ENCODE data around the gene IFITM2.
"Not testable (repeated sequence)": the region's sequence is repeated elsewhere in the genome, so short reads cannot be mapped to it uniquely, and the experiment has no call there.

Gene IFITM2

DNA sequence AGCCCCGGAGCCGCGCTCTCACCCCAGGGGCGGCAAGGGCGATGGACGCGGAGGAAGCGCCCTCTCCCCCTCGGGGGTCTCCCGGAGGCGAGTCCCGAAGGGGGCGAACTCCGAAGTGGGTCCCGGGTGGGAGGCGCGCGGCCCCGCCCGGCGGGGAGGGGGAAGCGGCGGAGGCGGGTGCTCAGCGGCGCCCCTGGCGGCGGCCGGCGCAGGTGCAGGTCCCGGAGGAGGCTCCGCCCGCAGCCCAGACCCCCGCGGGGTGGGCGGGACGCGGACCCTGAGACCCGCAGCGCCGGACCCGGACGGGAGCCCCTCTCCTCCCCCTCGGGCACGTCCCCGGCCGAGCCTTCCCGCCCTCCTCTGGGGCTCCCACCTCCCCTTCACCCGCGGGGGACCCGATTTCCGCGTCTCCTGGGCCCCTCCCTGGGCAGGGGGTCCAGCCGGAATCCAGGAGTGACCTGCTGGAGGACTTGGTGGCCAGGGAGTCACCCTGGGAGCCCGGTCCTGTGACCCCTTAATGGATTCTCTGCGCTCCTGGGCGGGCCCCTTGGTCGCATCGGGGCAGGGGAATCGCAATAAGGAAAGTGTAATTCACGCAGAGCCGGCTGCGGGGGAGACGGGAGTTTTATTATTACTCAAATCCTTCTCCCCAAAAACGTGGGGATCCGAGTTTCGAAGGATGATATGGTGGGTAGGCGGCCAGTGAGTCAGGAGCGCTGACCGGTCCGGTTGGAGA is 3.6 kb downstream of the IFITM2 start:
- not testable (repeated sequence) for DNase-seq

DNA sequence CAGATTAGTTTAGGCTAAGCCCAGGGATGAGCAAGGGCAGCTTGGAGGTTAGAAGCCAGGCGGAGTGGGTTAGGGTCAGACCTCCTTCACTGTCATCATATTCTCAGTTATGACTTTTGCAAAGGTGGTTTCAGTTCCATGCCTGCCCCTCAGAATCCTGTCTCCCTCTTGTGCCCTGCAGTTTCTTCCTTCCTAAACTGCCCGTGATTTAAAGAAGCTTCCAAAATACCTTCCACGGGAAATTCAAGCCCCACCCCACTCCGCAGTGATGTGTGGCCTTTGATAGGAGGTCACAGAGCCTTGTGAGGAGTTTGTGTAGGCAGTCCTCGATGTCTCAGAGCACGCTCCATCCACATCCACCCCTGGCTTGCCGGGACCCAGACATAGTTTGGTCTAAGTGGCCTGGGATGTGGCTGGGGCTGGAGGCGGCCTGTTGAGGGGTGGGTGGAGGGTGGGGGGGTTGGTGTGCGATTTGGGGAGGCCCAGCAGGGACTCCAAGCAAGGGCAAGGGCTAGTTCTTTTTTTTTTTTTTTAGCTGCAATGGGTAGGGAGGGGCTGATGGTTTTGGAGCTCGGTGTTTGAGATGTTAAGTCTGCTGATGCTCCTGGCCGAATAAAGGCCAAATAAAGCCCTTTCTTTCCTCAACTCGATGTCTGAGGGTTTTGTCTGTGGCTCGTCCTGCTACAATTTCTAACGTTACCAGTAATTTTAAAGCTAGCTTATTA is 4.6 kb downstream of the IFITM2 start:
- no peak for DNase-seq

- no peak for DNase-seq
Observed at GRCh38 chr11:313304-313786, 5.7 kb downstream of the IFITM2 start.

DNA sequence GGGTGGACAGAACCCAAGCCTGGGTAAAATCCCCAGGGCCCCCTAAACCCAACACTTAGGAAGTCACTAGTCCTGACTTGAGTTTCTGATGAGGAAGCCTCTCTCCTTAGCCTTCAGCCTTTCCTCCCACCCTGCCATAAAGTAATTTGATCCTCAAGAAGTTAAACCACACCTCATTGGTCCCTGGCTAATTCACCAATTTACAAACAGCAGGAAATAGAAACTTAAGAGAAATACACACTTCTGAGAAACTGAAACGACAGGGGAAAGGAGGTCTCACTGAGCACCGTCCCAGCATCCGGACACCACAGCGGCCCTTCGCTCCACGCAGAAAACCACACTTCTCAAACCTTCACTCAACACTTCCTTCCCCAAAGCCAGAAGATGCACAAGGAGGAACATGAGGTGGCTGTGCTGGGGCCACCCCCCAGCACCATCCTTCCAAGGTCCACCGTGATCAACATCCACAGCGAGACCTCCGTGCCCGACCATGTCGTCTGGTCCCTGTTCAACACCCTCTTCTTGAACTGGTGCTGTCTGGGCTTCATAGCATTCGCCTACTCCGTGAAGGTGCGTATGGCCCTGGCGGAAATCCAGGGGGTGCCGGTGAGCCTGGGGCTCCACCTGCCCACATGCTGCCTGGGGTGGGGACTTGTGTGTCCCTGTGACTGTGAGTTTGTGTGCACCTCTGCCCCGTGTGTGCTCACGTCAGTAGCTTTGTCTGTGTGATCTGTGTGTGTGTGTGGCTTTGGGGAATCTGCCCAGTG is 6.4 kb downstream of the IFITM2 start, which contains the start of gene IFITM1:
Gene IFITM1, plus strand, starts transcription at position 254 of the 767 bp plus-strand sequence. Its CDS starts 131 bp downstream, at position 385.
- DNase-seq, result peak; percentile 58

GRCh38 chr11:314554-314875 is 6.9 kb downstream of the IFITM2 start:
- DNase-seq, result not testable (repeated sequence)

DNA sequence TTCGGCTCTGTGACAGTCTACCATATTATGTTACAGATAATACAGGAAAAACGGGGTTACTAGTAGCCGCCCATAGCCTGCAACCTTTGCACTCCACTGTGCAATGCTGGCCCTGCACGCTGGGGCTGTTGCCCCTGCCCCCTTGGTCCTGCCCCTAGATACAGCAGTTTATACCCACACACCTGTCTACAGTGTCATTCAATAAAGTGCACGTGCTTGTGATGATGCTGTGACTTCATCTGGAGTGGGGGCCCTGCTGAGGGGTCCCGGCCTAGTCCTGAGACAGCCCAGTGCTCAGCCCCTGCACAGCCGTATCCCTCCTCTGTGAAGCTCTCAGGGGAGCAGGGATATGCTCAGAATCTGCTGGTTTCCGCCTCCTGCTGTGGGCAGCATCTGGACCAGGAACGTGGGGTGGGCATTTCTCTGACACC is 7.5 kb downstream of the IFITM2 start:
- no peak for DNase-seq

DNA sequence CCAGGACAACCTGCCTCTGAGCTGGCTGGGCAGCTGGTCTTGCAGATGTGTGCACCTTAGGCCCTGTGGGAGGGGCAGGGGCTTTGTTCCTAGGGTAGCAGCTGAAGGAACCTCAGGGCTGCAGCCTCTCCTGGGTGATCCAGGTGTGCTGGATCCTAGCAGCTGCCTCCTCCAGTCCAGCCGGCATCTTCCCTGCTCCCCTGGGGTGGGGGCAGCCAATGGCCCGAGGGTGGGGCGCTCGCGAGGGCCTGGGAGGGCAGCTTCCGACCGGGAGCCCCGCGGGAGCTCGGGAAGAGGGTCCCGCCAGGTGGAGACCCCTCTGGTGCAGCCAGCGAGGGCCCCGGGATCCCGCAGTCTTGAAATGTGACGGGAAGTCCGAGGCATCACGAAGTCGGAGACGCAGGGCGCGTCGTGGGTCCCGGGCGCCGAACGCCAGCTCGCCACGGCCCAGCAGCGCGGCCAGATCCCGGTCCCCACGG is 7.9 kb downstream of the IFITM2 start:
- DNase-seq, result no peak

- no peak for DNase-seq
Observed at GRCh38 chr11:316031-316701, 8.6 kb downstream of the IFITM2 start.

DNA sequence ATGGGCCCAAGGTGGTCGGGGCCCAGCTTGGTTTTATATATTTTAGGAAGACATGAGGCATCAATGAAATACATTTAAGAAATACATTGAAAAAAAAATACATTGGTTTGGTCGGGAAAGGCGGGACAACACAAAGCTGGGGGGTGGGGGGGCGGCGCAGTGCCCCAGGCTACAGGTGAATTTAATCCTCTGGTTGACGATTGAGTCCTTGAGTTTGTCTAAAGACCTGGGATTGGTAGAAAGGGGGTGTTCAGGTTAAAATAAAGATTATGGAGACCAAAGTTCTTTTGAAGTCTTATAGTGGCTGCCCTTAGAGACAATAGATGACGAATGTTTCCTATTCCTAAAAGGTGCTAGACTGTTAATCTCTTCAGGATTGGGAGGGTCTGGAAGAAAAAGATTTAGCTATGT is 9.3 kb downstream of the IFITM2 start:
- no peak for DNase-seq

DNA sequence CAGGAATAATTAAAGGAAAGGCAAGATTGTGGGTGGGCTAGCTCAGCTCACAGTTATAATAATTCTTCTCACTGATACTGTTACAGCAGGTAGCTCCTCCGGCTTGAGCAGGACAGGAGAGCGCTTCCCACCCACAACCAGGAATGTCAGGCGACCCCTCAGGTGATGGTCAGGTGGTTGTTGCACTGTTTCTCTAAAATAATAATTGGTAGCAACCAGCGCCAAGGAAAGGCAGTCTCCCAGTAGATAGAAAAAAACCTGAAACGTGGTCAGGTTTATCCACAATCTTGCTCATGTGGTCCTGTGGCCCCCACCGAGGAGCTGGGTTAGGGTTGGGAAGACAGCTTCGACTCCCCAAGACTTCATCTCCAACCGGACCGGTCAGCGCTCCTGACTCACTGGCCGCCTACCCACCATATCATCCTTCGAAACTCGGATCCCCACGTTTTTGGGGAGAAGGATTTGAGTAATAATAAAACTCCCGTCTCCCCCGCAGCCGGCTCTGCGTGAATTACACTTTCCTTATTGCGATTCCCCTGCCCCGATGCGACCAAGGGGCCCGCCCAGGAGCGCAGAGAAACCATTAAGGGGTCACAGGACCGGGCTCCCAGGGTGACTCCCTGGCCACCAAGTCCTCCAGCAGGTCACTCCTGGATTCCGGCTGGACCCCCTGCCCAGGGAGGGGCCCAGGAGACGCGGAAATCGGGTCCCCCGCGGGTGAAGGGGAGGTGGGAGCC is 10.2 kb downstream of the IFITM2 start:
- not testable (repeated sequence) for DNase-seq

- DNase-seq, result not testable (repeated sequence)
Observed at GRCh38 chr11:318405-319120, 10.9 kb downstream of the IFITM2 start.

- not testable (repeated sequence) for DNase-seq
Observed at GRCh38 chr11:319121-319887, 11.7 kb downstream of the IFITM2 start.

DNA sequence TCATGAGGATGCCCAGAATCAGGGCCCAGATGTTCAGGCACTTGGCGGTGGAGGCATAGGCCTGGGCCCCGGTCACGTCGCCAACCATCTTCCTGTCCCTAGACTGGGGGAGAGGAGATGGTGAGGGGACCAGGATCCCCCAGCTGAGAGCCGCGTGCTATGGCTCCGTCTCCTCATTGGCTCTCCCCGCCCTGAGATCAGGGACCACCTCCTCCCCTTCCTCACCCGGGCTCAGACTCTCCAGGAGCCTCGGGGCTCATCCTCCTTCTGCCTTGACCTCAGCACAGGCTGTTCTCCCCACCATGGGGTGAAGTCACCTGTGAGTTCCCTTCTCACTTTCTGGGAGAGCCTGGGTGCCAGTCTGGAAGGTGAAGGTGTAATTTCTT is 12.3 kb downstream of the IFITM2 start:
- DNase-seq, result not testable (repeated sequence)

- no peak for DNase-seq
Observed at GRCh38 chr11:324156-324555, 16.5 kb downstream of the IFITM2 start.

GRCh38 chr11:324593-325517 is 17.2 kb downstream of the IFITM2 start:
- DNase-seq, result not testable (repeated sequence)

GRCh38 chr11:325796-326591 is 18.4 kb downstream of the IFITM2 start:
- DNase-seq, result no peak

DNA sequence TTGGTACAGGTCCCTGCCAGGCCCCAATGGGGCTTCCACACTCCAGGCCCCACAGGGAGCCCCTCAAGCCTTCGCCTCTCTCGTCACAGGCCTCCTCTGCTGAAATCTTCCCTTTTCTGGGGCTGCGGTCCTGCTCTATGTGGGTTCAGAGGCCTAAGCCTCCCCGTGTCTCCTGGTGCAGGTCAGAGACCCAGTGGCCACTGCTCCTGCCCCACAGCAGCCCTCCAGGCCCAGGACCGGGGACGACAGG is 18.9 kb downstream of the IFITM2 start:
- DNase-seq, result no peak

DNA sequence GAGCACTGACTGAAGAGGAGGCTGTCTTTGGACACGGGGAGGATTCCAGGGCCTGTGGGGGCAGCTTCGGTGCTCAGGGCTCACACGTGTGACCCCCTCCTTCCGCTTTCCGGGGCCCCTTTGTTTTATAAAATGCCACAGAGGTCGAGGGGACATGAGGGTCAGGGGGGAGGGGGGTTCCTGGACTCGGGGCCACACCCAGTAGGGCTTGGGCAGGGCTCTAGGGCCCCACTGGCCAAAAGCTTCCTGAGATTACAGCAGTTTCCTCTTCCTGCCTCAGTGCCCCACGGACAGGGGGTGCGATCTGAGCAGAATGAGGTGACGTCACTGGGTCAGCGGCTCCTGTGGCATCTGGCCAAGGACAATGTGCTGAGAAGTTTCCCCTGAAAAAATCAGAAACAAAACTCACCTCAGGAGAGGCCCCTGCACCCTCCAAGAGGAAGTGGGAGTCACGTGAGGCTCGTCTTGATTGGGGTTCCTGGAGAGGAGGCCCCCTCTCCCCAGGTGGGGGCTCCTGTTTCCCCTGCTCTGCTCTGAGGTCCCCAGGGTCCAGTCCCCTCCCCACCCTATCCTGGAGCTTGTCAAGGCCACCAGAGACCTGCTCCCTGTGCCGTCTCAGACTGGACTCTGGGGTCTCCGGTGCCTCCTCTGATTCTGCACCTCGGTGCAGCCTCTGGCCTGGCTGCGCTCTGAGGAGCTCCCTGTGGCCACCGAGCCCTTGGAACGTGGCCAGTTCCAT is 19.4 kb downstream of the IFITM2 start:
- DNase-seq, result peak; percentile 33

Data from activated effector memory CD4-positive, alpha-beta T cell treated with Interleukin-2 at 50 U/mL for 16 hours (primary cell).